ENCODE measurements around the gene CCSER1.

DNA sequence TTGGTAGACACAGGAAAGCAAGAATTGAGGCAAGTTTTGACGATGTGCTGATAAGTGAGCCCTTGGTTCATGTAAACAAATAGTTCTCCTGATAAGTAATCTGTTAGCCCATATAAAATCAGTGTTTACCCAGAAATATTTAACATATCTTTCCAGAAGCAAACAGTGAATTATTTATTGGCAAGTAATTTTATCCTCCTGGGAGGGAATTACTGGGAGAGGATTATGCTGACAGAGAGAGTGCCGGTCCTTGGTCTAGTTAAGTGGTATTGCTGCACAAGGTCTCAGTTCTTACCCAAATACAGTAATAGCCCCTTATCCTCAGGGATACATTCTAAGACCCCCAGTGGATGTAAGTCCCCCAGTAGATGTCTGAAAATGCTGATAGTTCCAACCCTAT lies 315.4 kb downstream of the CCSER1 start:
- TF ChIP-seq, protein P1, sequence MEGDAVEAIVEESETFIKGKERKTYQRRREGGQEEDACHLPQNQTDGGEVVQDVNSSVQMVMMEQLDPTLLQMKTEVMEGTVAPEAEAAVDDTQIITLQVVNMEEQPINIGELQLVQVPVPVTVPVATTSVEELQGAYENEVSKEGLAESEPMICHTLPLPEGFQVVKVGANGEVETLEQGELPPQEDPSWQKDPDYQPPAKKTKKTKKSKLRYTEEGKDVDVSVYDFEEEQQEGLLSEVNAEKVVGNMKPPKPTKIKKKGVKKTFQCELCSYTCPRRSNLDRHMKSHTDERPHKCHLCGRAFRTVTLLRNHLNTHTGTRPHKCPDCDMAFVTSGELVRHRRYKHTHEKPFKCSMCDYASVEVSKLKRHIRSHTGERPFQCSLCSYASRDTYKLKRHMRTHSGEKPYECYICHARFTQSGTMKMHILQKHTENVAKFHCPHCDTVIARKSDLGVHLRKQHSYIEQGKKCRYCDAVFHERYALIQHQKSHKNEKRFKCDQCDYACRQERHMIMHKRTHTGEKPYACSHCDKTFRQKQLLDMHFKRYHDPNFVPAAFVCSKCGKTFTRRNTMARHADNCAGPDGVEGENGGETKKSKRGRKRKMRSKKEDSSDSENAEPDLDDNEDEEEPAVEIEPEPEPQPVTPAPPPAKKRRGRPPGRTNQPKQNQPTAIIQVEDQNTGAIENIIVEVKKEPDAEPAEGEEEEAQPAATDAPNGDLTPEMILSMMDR (IDR thresholded peaks at IDR 0.05; ENCODE audit: low read depth, low read length, poor library complexity, severe bottlenecking), result no peak
- no peak for TF ChIP-seq EZH2phosphoT487 (IDR thresholded peaks at IDR 0.05; ENCODE audit: borderline replicate concordance, low read length)
